GM19351 (cell line): ENCODE results near the gene PPM1N.

Experiments used
- ATAC-seq: cut with Tn5 transposase; IDR thresholded peaks from one replicate; pipeline ENCODE4 v1.9.1; 2021; ENCODE audit warnings: mild to moderate bottlenecking, moderate library complexity; ENCODE audit not compliant: unreplicated experiment

The PPM1N gene

DNA sequence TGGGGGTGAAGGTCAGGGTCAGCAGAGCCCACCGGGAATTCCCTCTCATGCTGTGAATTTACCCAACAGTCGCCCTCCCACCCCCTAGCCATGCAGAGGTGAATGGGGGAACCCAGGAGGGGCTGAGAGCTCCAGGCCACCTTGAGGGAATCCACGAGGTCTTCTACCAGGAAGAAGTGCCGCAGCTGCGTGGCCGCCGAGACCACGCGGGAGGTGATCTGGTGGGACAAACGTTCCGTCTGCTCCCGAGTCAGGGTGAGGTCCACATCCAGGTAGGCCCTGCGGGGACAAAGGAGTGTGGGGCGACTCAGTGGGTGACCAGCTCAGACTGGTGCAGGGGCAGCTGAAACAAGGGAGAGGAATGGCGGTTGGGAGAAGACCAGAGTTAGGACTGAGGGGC is 9.5 kb upstream of the PPM1N start:
- ATAC-seq, result no peak

DNA sequence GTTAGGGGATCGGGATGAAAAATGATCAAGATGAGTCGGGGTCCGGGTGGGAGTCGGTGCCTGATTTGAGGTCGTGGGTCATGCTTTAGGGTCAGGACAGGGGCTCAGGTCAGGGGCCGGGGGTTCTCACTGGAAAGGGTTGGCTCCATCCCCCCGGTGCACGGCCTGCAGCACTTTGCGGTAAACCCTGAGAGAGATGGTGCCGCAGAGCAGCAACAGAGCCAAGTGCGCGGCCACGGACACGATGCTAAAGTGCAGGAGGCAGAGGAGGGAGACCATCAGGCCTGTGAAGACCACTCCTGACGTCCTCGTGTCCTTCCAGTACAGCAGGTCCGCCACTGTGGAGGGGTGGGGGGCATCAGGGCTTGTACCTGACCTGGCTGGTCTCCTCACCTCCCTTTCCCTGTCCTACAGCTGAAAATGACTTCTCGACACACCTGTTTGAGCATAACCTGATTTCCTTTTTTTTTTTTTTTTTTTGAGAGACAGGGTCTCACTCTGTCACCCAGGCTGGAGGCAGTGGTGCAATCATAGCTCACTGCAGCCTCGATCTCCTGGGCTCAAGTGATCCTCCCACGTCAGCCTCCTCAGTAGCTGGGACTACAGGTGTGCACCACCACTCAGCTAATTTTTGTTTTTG is 8.9 kb upstream of the PPM1N start:
- ATAC-seq, result no peak

- no peak for ATAC-seq
These were observed 6.1 kb upstream of the PPM1N start for GRCh38 chr19:45492137-45492626.

- no peak for ATAC-seq
These were observed 5.4 kb upstream of the PPM1N start for GRCh38 chr19:45492627-45493470.

- ATAC-seq, result no peak
These were observed 3.9 kb upstream of the PPM1N start for GRCh38 chr19:45494261-45494916.

- no peak for ATAC-seq
These were observed 3.1 kb upstream of the PPM1N start for GRCh38 chr19:45495178-45495577.

DNA sequence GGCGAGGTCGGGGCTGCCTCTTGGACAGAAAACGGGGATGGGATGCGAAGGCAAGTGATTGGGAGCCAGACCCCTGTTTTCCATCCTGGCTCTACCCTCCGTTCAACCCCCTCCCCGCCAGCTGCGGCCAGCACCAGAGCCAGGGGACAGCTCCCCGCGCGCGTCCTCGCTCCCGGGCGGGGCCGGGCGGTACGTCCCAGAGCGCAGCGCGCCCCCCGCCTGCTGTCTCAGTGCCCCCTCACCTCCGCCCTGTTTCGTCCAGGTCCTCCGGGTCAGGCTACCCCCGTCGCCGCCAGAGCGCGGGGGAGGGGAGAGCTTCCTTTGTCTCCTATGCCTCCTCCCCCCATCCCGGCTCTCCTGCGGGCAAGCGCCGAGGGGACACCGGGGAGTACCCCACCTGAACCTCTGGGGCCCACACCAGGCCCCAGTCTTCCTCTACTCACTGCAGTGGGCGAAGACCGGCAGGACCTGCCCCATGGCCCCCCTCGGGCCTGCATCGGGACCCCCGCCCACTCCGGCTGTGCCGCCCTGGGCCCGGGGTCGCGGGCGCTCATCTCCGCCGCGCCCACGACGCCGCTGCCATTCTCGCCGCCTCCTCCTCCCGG is 1.8 kb upstream of the PPM1N start:
- ATAC-seq, result peak; percentile 5

GRCh38 chr19:45497791-45498190 is 452 bp upstream of the PPM1N start:
- no peak for ATAC-seq

- no peak for ATAC-seq
These were observed 1.2 kb downstream of the PPM1N start for GRCh38 chr19:45499196-45500180.

GRCh38 chr19:45500918-45501729 is 2.9 kb downstream of the PPM1N start:
- no peak for ATAC-seq

- ATAC-seq, result no peak
These were observed 3.4 kb downstream of the PPM1N start for GRCh38 chr19:45501730-45502014.

DNA sequence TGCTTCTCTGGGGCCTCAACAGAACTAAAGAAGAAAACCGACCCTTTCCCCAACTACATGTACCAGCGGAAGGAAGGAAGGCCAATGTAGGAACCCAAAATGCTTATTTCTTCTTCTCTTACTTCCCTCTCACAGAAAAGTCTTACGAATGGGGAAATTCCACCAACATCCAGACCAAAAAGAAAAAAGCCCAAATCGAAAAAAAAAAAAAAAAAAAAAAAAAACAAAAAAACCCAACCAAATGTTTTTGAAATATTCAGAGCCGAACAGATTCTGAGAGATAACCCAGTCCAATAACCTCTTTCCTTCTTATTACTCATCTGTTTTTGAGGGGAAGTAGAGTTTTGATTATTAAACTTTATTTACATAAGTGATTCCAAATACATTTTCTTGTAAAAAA is 3.9 kb downstream of the PPM1N start:
- ATAC-seq, result no peak

DNA sequence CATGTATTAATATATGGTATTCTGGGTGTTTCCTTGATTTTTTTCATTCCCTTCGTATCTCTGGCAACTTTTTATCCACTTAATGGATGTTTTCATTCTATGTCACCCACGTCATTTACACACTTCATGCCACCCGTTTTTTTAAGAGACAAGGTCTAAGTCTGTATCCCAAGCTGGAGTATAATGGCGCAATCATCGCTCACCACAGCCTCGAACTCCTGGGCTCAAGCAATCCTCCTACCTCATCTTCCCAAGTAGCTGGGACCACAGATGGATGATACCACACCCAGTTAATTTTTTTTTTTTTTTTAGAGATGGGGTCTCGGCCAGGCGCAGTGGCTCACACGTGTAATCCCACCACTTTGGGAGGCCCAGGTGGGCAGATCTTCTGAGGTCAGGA is 5.7 kb downstream of the PPM1N start:
- no peak for ATAC-seq

DNA sequence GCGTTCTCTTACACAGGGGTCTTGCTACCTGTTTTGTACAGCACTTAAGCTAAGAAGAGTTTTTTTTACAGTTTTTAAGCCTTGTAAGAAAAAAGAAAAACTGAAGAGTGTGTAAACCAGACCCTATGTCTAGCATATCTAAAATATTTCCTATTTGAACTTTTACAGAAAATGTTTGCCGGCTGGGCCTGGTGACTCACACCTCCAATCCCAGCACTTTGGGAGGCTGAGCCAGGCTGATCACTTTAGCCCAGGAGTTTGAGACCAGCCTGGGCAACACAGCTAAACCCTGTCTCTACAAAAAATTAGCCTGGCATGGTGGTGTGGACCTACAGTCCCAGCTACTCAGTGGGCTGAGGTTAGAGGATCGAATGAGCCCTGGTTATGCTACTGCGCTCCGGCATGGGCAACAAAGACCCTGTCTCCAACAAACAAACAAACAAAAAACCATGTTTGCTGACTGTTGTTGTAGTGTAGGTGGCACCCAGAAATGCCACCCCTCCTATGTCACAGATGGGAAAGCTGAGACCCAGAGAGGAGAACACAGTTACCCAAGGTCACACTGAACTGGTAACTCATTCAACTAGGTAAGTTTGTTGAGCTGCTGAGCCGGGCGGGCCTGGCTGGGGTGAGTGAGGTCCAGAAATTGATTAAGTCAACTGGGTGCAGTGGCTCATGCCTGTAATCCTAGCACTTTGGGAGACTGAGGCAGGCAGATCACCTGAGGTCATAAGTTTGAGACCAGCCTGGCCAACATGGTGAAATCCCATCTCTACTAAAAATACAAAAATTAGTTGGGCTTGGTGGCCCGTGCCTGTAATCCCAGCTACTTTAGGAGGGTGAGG is 7.1 kb downstream of the PPM1N start:
- no peak for ATAC-seq

DNA sequence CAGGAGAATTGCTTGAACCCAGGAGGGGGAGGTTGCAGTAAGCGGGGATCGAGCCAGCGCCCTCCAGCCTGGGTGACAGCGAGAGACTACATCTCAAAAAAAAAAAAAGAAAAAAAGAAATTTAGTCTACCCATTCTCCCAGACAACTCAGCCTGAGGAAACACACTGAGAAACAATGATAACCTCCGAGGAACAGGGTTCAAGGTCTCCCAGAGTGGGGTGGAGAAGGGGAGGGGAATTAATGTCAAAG is 7.7 kb downstream of the PPM1N start:
- ATAC-seq, result no peak

DNA sequence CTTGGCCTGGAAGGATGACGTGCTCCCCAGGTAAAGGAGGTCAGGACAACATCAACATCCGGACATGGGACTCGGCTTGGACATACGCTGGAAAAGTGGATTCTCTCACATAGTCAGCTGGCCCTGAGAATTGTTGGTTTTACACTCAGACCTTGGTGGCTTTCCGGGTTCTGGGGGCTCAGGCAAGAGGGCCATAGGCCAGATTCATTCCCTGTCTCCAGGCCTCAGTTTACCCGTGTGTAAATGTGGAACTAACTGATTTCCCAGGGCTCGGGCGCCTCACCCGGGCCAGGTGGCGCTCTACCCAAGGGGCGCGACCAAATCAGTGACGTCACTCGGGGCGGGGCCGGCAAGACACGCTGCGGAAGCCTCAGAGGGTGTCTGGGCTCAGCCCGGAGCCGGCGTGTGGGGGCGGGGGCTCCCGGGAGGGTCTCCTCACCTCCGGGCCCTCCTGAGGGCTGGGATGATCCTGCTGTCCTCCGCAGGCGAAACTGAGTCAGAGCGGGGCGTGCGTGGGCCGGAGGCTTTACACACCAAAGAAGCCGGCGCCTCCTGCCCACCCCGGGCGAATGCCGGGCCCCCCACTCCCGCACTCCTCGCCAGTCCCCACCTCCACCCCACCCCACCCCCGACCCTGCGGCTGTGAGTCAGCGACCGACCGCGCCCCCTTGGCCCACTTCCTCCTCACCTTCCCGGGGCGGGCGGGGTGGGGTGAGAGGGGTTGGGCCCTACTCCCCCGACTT is 8.2 kb downstream of the PPM1N start:
- peak; percentile 66 for ATAC-seq

- peak; percentile 41 for ATAC-seq
These were observed 9.0 kb downstream of the PPM1N start, which contains the start of gene VASP for GRCh38 chr19:45506989-45507871. TSS of gene VASP (plus strand) at chr19:45507479. CDS start at chr19:45507772, 293 bp downstream.
